ENCODE data around the gene RPRD1A.

DNA sequence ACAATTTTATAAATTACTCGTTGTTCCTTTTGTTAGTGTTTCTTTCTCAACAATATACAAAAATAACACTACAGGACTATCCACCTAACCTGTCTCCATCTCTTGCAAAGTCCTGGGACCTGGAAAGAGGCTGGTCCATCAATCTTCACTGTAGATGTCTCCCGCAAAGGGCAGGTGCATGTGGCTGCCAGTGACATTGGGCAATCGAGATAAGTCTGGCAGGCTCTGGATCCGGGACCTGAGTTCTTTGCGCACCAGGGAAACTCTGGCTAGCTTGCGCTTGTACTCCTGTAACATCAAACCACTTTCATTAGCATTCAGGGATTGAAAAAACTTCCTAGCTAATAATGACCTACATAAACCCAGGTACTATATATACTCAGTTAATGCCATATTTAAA lies 74.3 kb downstream of the RPRD1A start:
- TF ChIP-seq, protein P1, sequence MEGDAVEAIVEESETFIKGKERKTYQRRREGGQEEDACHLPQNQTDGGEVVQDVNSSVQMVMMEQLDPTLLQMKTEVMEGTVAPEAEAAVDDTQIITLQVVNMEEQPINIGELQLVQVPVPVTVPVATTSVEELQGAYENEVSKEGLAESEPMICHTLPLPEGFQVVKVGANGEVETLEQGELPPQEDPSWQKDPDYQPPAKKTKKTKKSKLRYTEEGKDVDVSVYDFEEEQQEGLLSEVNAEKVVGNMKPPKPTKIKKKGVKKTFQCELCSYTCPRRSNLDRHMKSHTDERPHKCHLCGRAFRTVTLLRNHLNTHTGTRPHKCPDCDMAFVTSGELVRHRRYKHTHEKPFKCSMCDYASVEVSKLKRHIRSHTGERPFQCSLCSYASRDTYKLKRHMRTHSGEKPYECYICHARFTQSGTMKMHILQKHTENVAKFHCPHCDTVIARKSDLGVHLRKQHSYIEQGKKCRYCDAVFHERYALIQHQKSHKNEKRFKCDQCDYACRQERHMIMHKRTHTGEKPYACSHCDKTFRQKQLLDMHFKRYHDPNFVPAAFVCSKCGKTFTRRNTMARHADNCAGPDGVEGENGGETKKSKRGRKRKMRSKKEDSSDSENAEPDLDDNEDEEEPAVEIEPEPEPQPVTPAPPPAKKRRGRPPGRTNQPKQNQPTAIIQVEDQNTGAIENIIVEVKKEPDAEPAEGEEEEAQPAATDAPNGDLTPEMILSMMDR (conservative IDR thresholded peaks at IDR 0.05; ENCODE audit: low read depth, low read length) = no peak
- TF ChIP-seq SMC3 (IDR thresholded peaks at IDR 0.05; ENCODE audit: low read depth, low read length) (no peak), MAFK (IDR thresholded peaks at IDR 0.05; ENCODE audit: low read depth, low read length) (no peak), POLR2A (IDR thresholded peaks at IDR 0.05; ENCODE audit: low read depth, low read length) (no peak), RCOR1 (IDR thresholded peaks at IDR 0.05; ENCODE audit: insufficient replicate concordance, low read length) (no peak), CHD1 (IDR thresholded peaks at IDR 0.05; ENCODE audit: low read depth, low read length) (no peak), RAD21 (IDR thresholded peaks at IDR 0.05; ENCODE audit: low read length) (no peak), BHLHE40 (IDR thresholded peaks at IDR 0.05; ENCODE audit: low read depth, low read length) (no peak), MAZ (IDR thresholded peaks at IDR 0.05; ENCODE audit: borderline replicate concordance, low read depth, low read length) (no peak)
- TF ChIP-seq, protein P2, sequence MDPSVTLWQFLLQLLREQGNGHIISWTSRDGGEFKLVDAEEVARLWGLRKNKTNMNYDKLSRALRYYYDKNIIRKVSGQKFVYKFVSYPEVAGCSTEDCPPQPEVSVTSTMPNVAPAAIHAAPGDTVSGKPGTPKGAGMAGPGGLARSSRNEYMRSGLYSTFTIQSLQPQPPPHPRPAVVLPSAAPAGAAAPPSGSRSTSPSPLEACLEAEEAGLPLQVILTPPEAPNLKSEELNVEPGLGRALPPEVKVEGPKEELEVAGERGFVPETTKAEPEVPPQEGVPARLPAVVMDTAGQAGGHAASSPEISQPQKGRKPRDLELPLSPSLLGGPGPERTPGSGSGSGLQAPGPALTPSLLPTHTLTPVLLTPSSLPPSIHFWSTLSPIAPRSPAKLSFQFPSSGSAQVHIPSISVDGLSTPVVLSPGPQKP (IDR thresholded peaks at IDR 0.05; ENCODE audit: borderline replicate concordance, low read depth, low read length) = no peak
- TF ChIP-seq, protein P3, sequence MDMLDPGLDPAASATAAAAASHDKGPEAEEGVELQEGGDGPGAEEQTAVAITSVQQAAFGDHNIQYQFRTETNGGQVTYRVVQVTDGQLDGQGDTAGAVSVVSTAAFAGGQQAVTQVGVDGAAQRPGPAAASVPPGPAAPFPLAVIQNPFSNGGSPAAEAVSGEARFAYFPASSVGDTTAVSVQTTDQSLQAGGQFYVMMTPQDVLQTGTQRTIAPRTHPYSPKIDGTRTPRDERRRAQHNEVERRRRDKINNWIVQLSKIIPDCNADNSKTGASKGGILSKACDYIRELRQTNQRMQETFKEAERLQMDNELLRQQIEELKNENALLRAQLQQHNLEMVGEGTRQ (IDR thresholded peaks at IDR 0.05; ENCODE audit: low read depth, low read length) = no peak

Data from IMR-90 (cell line).